Endothelial cell of umbilical vein (primary cell): ENCODE results near the gene NUDC. TPM values are rescaled to one million over a fixed set of nuclear protein-coding genes. Genes with fewer than 3 reads are reported as not detected.
"Not testable (repeated sequence)": the region's sequence is repeated elsewhere in the genome, so short reads cannot be mapped to it uniquely, and the experiment has no call there.

ENCODE experiments used
- Bru-seq: library from RNA; stranded (reverse); fragments of 400-500 nt; gene quantifications from one replicate; lab custom pipeline; 2021; lab: Mats Ljungman, UMichigan
- BruChase-seq, 2 experiments: library from RNA; stranded (reverse); fragments of 400-500 nt; gene quantifications; one replicate each; lab custom pipeline; 2021; lab: Mats Ljungman, UMichigan
- BruUV-seq: library from RNA; stranded (reverse); fragments of 400-500 nt; replicated peaks from 2 replicates; lab custom pipeline; 2021; lab: Mats Ljungman, UMichigan
- CTCF ChIA-PET: fragments of 300-600, 350-600 bp; sonication (Branson Sonifier 250); formaldehyde crosslinking; loops from one replicate; lab custom pipeline; 2021; ENCODE audit warnings: antibody characterized with exemption, inconsistent platforms; lab: Charles Lee
- POLR2A ChIA-PET: fragments of 300-600, 350-600 bp; sonication (Branson Sonifier 250); formaldehyde crosslinking; loops from one replicate; lab custom pipeline; 2021; ENCODE audit warnings: antibody characterized with exemption, inconsistent platforms; lab: Charles Lee
- DNase-seq: peaks from one replicate; pipeline ENCODE4 v3.0.0-alpha.2; 2011; ENCODE audit warnings: low read depth, low spot score
- FAIRE-seq: peaks from 2 replicates; lab custom pipeline; 2011; peaks lifted over from hg19 to GRCh38; lab: Jason Lieb, UNC
- H2AFZ ChIP-seq: 2 replicates; pipeline ENCODE4 v1.6.0; 2012; ENCODE audit warnings: low read depth, low read length, control low read depth, inconsistent platforms
- H3K27ac ChIP-seq: 2 replicates; pipeline ENCODE4 v1.5.1; 2011; ENCODE audit warnings: low read depth, mild to moderate bottlenecking, control low read depth, low read length, moderate library complexity; ENCODE audit not compliant: insufficient read depth
- H3K27me3 ChIP-seq, 2 experiments: 2 replicates each; pipeline versions ENCODE4 v1.6.0 to v1.6.1; 2011; ENCODE audit warnings: low read length in 2 of 2, mixed read lengths in 1 of 2; ENCODE audit not compliant: control insufficient read depth in 2 of 2, insufficient read depth in 2 of 2
- H3K36me3 ChIP-seq, 2 experiments: 2 replicates in 1 of 2; 3 replicates in 1 of 2; pipeline ENCODE4 v1.5.1; 2011; ENCODE audit warnings: low read length in 2 of 2, mild to moderate bottlenecking in 1 of 2, moderate library complexity in 1 of 2; ENCODE audit not compliant: control insufficient read depth in 2 of 2, insufficient read depth in 2 of 2; ENCODE audit errors: extremely low read depth in 1 of 2
- H3K4me1 ChIP-seq: 3 replicates; pipeline ENCODE4 v1.5.1; 2011; ENCODE audit warnings: mild to moderate bottlenecking, low read length; ENCODE audit not compliant: control insufficient read depth, insufficient read depth; ENCODE audit errors: extremely low read depth
- H3K4me2 ChIP-seq: 2 replicates; pipeline ENCODE4 v1.6.1; 2011; ENCODE audit warnings: low read length, control low read depth, mixed read lengths; ENCODE audit not compliant: insufficient read depth
- H3K4me3 ChIP-seq, 3 experiments: fragments of 200-600 bp in 1 of 3; sonication (generic), shearing (Covaris generic) in 1 of 3; replicated peaks in 1 of 3; 2 replicates each; pipeline ENCODE4 v1.5.1; 2011 to 2016; ENCODE audit warnings: control low read depth in 3 of 3, low read length in 3 of 3, mild to moderate bottlenecking in 2 of 3, inconsistent platforms in 1 of 3, low read depth in 1 of 3, moderate library complexity in 1 of 3; ENCODE audit not compliant: insufficient read depth in 1 of 3
- H3K79me2 ChIP-seq: 2 replicates; pipeline ENCODE4 v1.6.0; 2012; ENCODE audit warnings: low read length, inconsistent platforms; ENCODE audit not compliant: control insufficient read depth, insufficient read depth
- H3K9ac ChIP-seq: replicated peaks from 2 replicates; pipeline ENCODE3; 2011; ENCODE audit warnings: low read length, control low read depth; ENCODE audit not compliant: insufficient read depth; ENCODE audit errors: extremely low read depth
- H3K9me1 ChIP-seq: replicated peaks from 3 replicates; pipeline ENCODE4 v1.6.0; 2011; ENCODE audit warnings: mild to moderate bottlenecking, low read length; ENCODE audit not compliant: control insufficient read depth, insufficient read depth; ENCODE audit errors: extremely low read depth
- H3K9me3 ChIP-seq: replicated peaks from 2 replicates; pipeline ENCODE4 v1.5.1; 2012; ENCODE audit warnings: low read length, inconsistent platforms; ENCODE audit not compliant: control insufficient read depth, insufficient read depth
- H4K20me1 ChIP-seq: replicated peaks from 2 replicates; pipeline ENCODE3; 2011; ENCODE audit warnings: mild to moderate bottlenecking, low read length; ENCODE audit not compliant: control insufficient read depth, insufficient read depth; ENCODE audit errors: extremely low read depth
- EZH2 ChIP-seq: IDR thresholded peaks from 2 replicates; pipeline ENCODE4 v1.6.1; 2012; ENCODE audit warnings: borderline replicate concordance, low read depth, mild to moderate bottlenecking, moderate library complexity, low read length, inconsistent platforms; ENCODE audit not compliant: severe bottlenecking
- FOS ChIP-seq: IDR thresholded peaks from 2 replicates; pipeline ENCODE4 v1.6.1; 2011; ENCODE audit warnings: mild to moderate bottlenecking, low read length, moderate library complexity, borderline replicate concordance; ENCODE audit not compliant: insufficient read depth
- GATA2 ChIP-seq: IDR thresholded peaks from 2 replicates; pipeline ENCODE4 v1.7.0; 2011; ENCODE audit warnings: low read depth, mild to moderate bottlenecking, moderate library complexity, mixed read lengths, low read length; ENCODE audit not compliant: insufficient read length, insufficient read depth
- JUN ChIP-seq: IDR thresholded peaks from 2 replicates; pipeline ENCODE4 v1.6.1; 2011; ENCODE audit warnings: borderline replicate concordance, low read depth; ENCODE audit not compliant: insufficient read length, insufficient read depth
- MYC ChIP-seq: IDR thresholded peaks from one replicate; pipeline ENCODE4 v1.6.1; 2011; ENCODE audit warnings: mild to moderate bottlenecking, low read depth, low read length
- POLR2A ChIP-seq: IDR thresholded peaks from 2 replicates; pipeline ENCODE4 v1.6.1; 2012; ENCODE audit warnings: low read depth, mild to moderate bottlenecking, control low read depth, low read length
- POLR2AphosphoS5 ChIP-seq: IDR thresholded peaks from 2 replicates; pipeline ENCODE4 v1.6.1; 2012; ENCODE audit warnings: low read depth, mild to moderate bottlenecking, control low read depth, low read length, moderate library complexity; ENCODE audit not compliant: insufficient read depth
- dilution Hi-C: fragments of 300-500 bp; cut with MboI; formaldehyde crosslinking; loops from one replicate; pipeline ENCODE4 v1.15.0; 2019; ENCODE audit warnings: low sequenced_read_pairs; ENCODE audit not compliant: extremely low pct_ligation_motif_present
- intact Hi-C: fragments of 100-400 bp; cut with micrococcal nuclease; formaldehyde crosslinking; loops from one replicate; pipeline ENCODE4 v1.10.0; 2022
- long read RNA-seq: library from polyadenylated mRNA; stranded (forward); transcript quantifications from one replicate; pipeline ENCODE4 v2.0.0, GENCODE V29; 2021
- polyA minus RNA-seq, 3 experiments: library from RNA; depleted of rRNA, polyadenylated mRNA; stranded (reverse); fragments of >200 nt; gene quantifications; 1 replicate in 1 of 3; 2 replicates in 2 of 3; pipeline ENCODE4 v1.2.3, GENCODE V29; 2011
- polyA plus RNA-seq, 4 experiments: library from polyadenylated mRNA; depleted of rRNA in 3 of 4; stranded (reverse) in 3 of 4; unstranded in 1 of 4; fragments of >200 nt; gene quantifications; 2 replicates each; pipeline versions ENCODE4 v1.2.1 to v1.2.3, GENCODE V29; 2011 to 2012; ENCODE audit warnings: missing spikeins in 1 of 4
- total RNA-seq: library from RNA; stranded (reverse); gene quantifications from 2 replicates; pipeline ENCODE4 v1.2.3, GENCODE V29; 2021
- TF ChIP-seq, protein P1 (sequence below), 2 donors: IDR thresholded peaks; 1 replicate in 1 of 2; 2 replicates in 1 of 2; pipeline ENCODE4 v1.5.1; 2011; ENCODE audit warnings: low read length in 2 of 2, mild to moderate bottlenecking in 2 of 2, moderate library complexity in 2 of 2, control low read depth in 1 of 2, inconsistent platforms in 1 of 2, low read depth in 1 of 2; ENCODE audit not compliant: insufficient read depth in 1 of 2; ENCODE audit errors: extremely low read depth in 1 of 2
- TF ChIP-seq, protein P2 (sequence below): IDR thresholded peaks from 2 replicates; pipeline ENCODE4 v1.6.1; 2011; ENCODE audit not compliant: insufficient read depth, insufficient read length

The NUDC gene
- total RNA-seq: 95.0 and 102 TPM in 2 replicates
- 29.3 and 42.5 TPM in 2 replicates for polyA plus RNA-seq
- 78.1 and 89.9 TPM in 2 replicates for polyA plus RNA-seq (2011; cell fraction: cytosol; rRNA removed)
- polyA plus RNA-seq (2011; cell fraction: nucleus; rRNA removed): 54.7 and 64.2 TPM in 2 replicates
- 118 and 129 TPM in 2 replicates for polyA plus RNA-seq (2012)
- 25.1 and 27.2 TPM in 2 replicates for polyA minus RNA-seq
- 61.0 TPM for polyA minus RNA-seq (2011; cell fraction: cytosol; rRNA and poly(A)+ RNA removed)
- 16.6 and 17.6 TPM in 2 replicates for polyA minus RNA-seq (2011; cell fraction: nucleus; rRNA and poly(A)+ RNA removed)
- Bru-seq, nascent RNA: percentile 84 among the genes with signal in this experiment
- percentile 85 among the genes with signal in this experiment for BruChase-seq, experiment 1, labeled RNA remaining after a 6-hour chase
- BruChase-seq, experiment 2, labeled RNA remaining after a 2-hour chase: percentile 76 among the genes with signal in this experiment
- long read RNA-seq, transcript NUDC-201 (9 exons, 1,800 nt): major isoform, 877 of 1,634 reads
- long read RNA-seq, transcript NUDC-204 (2 exons, 607 nt): minor isoform, 597 of 1,634 reads
- long read RNA-seq, partial matches to known transcripts: 12 of 1,634 reads
- long read RNA-seq, other reads (novel, unspliced or antisense): 148 of 1,634 reads

DNA sequence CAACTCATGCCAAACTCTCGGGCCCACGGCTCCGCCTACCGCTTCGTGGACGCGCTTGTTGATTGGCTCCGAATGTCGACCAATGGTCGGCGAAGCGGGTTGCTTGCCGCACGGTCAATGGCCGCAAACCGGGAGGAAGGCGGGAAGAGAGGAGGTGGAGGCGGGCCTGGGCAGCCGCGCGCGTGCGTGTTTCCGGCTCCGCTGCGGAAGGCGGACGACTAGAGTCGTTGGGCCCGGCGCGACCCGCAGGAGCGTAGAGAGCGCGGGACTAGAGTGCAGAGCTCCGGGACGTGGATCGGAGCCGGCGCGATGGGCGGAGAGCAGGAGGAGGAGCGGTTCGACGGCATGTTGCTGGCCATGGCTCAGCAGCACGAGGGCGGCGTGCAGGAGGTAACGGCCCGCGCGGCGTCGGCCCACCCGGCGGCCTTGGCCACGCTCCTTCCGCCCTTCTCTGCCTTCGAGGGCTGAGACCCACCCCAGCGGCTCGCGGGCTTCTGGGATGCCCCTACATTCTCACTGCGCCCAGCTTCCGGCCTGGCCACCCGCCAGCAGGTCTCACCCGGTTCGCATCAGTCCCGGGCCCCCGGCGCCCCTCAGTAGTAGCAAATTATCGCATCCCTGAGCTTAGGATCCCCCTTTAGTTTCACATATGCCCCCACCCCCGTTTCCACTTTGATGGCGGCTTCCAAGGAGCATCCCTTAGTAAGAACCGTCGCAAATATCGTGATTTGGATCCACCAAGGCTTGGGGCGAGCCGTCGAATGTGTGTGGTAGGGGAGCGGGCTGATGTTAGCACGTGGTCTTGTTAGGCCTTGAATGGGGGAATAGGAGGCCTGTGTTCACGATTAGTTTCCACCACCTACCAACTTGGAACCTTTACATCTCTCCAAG, at the start of gene NUDC:
TSS of gene NUDC (plus strand) at position 204 of the 891 bp plus-strand sequence. CDS start at position 310, 106 bp downstream.
- H3K9me3 ChIP-seq: no peaks in the 10 kb centered on the region
- H3K79me2 ChIP-seq: peaks cover 42% of the 10 kb centered on the region
- no peaks in the 10 kb centered on the region for H3K9me1 ChIP-seq
- no peak for TF ChIP-seq FOS
- TF ChIP-seq MYC: no peak
- peak; percentile 95 for TF ChIP-seq POLR2A
- TF ChIP-seq, protein P1, sequence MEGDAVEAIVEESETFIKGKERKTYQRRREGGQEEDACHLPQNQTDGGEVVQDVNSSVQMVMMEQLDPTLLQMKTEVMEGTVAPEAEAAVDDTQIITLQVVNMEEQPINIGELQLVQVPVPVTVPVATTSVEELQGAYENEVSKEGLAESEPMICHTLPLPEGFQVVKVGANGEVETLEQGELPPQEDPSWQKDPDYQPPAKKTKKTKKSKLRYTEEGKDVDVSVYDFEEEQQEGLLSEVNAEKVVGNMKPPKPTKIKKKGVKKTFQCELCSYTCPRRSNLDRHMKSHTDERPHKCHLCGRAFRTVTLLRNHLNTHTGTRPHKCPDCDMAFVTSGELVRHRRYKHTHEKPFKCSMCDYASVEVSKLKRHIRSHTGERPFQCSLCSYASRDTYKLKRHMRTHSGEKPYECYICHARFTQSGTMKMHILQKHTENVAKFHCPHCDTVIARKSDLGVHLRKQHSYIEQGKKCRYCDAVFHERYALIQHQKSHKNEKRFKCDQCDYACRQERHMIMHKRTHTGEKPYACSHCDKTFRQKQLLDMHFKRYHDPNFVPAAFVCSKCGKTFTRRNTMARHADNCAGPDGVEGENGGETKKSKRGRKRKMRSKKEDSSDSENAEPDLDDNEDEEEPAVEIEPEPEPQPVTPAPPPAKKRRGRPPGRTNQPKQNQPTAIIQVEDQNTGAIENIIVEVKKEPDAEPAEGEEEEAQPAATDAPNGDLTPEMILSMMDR (IDR thresholded peaks at IDR 0.05; ENCODE audit: extremely low read depth in 1 of 2, insufficient read depth in 1 of 2, low read depth in 1 of 2, low read length in 2 of 2): no peak
- TF ChIP-seq, protein P2, sequence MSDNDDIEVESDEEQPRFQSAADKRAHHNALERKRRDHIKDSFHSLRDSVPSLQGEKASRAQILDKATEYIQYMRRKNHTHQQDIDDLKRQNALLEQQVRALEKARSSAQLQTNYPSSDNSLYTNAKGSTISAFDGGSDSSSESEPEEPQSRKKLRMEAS: peak; percentile 72
- TF ChIP-seq POLR2AphosphoS5: peak; percentile 91
- TF ChIP-seq GATA2: no peak
- no peak for TF ChIP-seq JUN
- no peak for TF ChIP-seq EZH2
- peak; percentile 98 for DNase-seq
- peaks cover 26% of the 10 kb centered on the region for H3K4me1 ChIP-seq
- dilution Hi-C loops (no loop called here), intact Hi-C loops (loop anchor here (1.0 kb wide), 1 partner anchor 21 kb away; the partner anchor contains the start of gene GPATCH3)
- H3K4me3 ChIP-seq: peak within 1 kb of the TSS; percentile 49 to 100 (median 74)
- ChIA-PET POLR2A (no interaction called here), CTCF (interaction anchor here (1.5 kb wide), 1 partner anchor 22 kb away, joined by 4 read pairs; the partner anchor contains the start of gene GPATCH3)
- peak within 1 kb of the TSS; percentile 81 for H3K9ac ChIP-seq
- BruUV-seq: no TSS peak
- no peaks in the 10 kb centered on the region for H4K20me1 ChIP-seq
- H3K27me3 ChIP-seq: no peaks in the 10 kb centered on the region
- peak within 1 kb of the TSS; percentile 55 for H2AFZ ChIP-seq
- H3K4me2 ChIP-seq: peak within 1 kb of the TSS; percentile 80
- H3K27ac ChIP-seq: peak within 1 kb of the TSS; percentile 71
- FAIRE-seq: peak; percentile 99
- peaks cover 9 to 11% of the 10 kb centered on the region in 2 experiments for H3K36me3 ChIP-seq

DNA sequence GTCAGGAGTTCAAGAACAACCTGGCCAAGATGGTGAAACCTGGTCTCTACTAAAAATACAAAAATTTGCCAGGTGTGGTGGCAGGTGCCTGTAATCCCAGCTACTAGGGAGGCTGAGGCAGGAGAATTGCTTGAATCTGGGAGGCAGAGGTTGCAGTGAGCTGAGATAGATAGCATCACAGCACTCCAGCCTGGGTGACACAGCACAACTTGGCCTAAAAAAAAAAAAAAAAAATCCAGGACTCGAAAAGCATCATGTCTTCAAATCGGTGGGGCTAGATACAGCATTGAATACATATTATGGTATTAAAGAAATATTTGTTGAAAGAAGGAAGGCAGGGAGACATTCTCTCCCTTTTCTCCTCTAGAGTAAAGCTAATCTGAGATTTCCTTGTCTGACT, 48.4 kb upstream of the NUDC start:
- H3K36me3 ChIP-seq, BruUV-seq, H3K79me2 ChIP-seq, H3K27ac ChIP-seq, H3K9me1 ChIP-seq, H4K20me1 ChIP-seq, H3K4me3 ChIP-seq, H3K4me1 ChIP-seq, H3K27me3 ChIP-seq, H3K9me3 ChIP-seq, H2AFZ ChIP-seq, H3K9ac ChIP-seq, H3K4me2 ChIP-seq, dilution Hi-C loops, DNase-seq, POLR2A ChIA-PET, intact Hi-C loops: not testable (repeated sequence)
- CTCF ChIA-PET: interaction anchor here (0.6 to 1.7 kb wide), 4 partner anchors 10 to 271 kb away, joined by 3 to 5 read pairs (median 4); no protein-coding TSS in a partner anchor
- FAIRE-seq: peak; percentile 21
